ENCODE data around the gene PRSS16.

PRSS16 gene

DNA sequence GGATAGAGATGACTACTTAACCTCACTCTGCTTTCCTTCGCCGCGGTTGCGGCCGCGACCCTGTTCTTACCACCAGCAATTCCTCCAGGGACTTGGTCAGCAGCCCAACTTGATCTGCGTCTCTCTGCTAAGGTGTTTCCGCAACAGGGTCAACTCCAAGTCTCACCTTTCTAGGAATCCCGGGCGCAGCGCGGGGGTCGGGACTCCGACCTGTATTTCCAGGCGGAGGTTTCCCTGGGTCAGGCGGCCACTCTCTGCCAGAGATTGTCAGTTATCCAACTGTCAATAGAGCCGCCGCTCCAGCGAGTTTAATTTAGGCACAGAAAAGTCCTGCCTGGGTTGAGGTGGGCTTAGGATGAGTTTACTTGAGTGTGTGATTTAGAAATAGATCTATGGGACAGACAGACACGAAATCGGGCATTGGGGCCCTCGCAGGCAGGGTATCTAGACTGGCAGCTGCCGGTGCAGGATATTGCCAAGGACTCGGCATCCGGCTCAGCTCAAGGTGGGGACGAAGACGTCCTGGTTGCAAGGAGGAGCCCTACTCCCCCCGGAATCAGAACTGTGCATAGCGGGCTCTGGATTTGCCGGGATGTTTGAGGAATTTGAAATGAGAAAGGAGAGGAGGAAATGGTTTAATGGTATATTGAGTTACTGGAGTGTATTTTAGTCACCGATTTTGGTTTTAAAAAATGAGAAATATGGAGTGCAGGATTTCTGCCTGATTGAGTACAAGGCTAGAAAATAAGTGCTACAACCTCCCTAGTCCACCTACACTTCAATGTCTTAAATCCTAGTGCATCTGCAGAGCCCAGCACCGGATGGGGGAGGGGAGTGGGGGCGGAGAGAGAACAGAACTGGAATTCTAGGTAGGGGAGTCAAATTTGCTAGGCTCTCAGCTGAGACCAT lies 40.9 kb downstream of the PRSS16 start:
- no peak for DNase-seq

DNA sequence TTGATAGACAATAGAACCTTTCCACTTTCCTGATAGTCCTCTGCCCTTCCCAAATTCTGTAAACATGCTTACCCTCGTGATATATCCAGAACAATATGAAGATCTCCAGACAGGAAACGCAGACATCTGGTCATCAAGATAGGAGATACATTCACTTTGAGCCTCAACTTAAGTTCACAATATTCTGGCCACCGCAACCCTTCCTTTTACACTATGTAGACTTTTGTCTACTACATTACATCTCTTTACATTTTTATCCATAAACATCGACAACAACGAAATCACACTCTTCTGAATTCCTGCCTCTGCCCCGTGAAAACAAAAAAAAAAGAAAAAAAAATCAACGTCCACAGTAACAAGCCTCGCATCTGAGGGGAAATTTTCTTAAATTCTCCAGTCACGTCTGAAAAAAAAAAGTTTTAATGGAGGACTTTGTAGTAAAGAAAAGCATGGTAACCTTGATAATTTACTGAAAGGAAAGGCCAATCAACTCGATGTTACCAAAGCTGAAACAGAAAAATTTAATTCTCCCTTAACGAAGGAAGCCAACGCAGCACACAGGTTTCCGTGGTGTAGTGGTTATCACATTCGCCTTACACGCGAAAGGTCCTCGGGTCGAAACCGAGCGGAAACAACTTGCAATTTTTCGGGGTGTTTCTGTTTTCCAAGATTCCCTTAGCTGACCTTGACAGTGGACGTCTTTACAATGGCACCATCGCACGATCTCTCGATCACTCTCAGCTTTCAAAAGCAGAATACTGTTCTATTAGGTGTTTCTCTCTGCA lies 42.8 kb downstream of the PRSS16 start:
- DNase-seq = no peak

DNA sequence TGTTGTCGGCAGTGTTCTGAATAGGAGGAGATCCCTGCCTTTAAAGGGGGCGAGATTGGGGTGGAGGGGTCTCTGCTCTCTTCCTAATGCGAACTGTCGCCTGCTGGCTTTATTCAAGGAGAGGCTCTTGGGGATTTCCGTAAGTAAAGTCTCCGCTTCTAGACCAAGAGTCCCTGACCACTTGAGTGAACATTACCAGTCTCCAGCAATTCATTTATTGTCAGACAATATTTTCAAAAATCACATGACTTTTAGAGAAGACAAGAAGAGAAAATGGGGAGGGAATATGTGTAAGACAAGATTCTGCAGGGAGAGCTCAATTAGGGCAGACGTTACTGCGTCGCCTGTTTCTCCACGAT lies 43.3 kb downstream of the PRSS16 start:
- no peak for DNase-seq

DNA sequence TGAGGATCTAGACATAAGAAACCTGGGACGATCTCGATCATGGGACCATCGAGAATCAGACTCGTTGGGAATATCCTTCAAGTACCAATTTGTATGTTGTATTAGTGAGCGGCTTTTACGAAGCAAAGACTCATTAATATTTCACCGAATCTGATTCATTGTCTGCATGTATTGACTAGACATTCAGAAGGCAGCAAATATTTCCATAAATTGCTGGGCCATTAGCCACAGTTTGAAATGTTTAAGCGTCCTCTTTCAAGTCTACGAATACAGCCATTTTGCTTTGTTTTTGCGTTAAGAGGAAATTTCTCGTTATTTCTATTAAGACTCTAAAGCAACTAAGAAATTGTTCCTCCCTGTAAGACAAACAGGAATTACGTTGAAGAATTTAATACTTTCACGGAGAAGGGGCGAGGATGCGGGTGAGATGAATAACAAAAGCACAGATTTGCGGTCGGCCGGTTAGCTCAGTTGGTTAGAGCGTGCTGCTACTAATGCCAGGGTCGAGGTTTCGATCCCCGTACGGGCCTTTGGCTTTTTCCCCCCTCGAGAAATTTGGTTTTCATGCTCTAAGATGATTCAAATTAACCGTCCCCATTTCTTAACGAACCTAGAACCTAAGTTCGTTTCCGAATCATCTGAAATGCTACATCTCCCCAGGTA lies 46.1 kb downstream of the PRSS16 start:
- DNase-seq = no peak

- no peak for DNase-seq
Measured at GRCh38 chr6:27294409-27294808, 46.9 kb downstream of the PRSS16 start.

- DNase-seq = no peak
Measured at GRCh38 chr6:27295301-27296079, 48.0 kb downstream of the PRSS16 start.

- DNase-seq = no peak
Measured at GRCh38 chr6:27296106-27296783, 48.7 kb downstream of the PRSS16 start.

DNA sequence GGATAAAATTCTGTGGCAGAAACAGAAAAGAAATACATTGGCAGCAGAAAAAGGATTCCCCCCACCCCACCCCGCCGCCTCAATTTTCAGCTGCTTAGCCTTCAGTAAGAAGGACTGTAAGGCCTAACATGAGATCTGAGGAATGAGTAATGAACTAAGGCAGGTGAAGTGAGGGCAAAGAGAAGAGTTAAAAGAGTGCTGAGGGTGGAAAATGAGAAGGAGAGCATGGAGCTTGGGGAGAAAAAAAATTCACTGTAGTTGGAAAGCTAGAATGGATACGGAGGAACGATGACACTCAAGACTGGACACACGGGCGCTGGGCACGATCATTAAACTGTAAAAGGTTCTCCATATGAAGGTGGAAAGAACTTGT lies 50.0 kb downstream of the PRSS16 start:
- DNase-seq = no peak

GRCh38 chr6:27297857-27298730 lies 50.6 kb downstream of the PRSS16 start:
- no peak for DNase-seq

DNA sequence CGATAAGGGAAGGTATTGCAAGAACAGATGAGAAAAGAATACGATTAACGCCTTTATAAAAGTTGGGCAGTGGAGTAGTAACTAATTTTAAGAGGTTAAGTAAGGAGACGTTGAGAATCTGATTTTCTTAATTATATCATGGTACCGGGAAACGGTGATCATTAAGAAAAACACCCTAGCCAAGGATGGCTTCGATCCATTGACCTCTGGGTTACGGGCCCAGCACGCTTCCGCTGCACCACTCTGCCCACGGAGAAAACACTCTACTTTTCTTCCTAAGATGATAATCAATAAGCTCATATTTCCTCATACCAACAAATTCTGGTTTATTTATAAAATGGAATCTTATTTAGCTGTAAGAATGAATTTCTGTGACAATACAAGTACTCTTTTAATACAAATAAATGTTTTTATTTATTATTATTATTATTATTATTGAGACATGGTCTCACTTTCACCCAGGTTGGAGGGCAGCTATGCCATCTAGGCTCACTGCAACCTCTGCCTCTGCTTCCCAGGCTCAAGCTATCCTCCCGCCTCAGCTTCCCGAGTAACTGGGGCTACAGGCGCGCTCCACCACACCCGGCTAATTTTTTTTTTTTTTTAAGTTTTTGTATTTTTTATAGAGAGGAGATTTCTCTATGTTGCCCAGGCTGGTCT lies 56.2 kb downstream of the PRSS16 start:
- no peak for DNase-seq

Data from AML-193 (cell line).